Stimulated activated naive CD8-positive, alpha-beta T cell treated with anti-CD3 and anti-CD28 coated beads, Interleukin-15, Interleukin-2, amounts not matched to agents 100 U/mL and 50 U/mL, for 24 hours (primary cell): ENCODE data around the gene ATXN7L2.

Experiments used
- ATAC-seq: fragments of 150-1000 bp; cut with Tn5 transposase; one replicate; pipeline ENCODE4 v1.10.0; 2021
- DNase-seq: peaks from one replicate; pipeline ENCODE4 v3.0.0; 2021

ATXN7L2 gene

DNA sequence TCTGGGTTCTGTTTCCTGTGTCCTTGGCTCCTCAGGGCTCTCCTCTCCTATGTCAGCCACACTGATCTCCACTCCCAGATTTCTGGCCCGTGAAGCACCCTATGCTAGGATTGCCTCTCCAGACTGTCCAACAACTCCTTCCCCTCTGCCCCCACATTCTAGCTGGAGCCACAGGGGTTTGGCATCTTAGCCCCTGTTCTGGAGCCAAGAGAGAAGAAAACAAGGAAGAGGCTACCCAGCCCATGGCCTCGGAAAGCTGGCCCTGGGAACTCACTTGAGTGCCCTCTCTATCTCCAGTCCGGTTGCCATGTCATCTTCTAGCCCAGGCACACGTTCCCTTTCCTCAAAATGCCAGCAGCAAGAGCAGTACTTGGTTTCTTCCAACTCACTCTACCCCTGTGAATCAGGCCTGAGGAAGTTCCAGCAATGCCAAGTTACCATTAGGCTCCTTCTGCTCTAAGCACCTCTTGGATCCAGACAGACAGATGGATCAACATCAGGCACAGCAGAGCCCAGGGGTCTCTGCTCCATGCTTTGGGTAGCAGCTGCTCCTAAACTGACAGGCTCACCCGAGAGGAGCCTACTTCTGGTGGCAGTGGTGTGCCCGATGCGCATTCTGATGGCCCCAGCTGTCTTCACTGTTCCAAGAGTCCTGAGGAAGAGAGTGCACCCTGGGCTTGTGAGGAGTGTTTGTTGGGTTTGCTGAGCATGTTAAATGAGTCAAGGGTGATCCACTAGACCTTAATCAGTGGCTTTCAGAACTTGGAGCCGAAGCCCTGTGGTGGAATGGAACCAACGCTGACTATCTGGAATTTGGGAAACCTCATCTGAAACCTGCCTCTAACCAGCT lies 44.4 kb downstream of the ATXN7L2 start:
- ATAC-seq = no peak
- DNase-seq = no peak

- ATAC-seq (no peak), DNase-seq (no peak)
These were observed 45.0 kb downstream of the ATXN7L2 start for GRCh38 chr1:109528712-109529111.

- no peak for DNase-seq
- no peak for ATAC-seq
These were observed 46.3 kb downstream of the ATXN7L2 start for GRCh38 chr1:109529881-109530456.

DNA sequence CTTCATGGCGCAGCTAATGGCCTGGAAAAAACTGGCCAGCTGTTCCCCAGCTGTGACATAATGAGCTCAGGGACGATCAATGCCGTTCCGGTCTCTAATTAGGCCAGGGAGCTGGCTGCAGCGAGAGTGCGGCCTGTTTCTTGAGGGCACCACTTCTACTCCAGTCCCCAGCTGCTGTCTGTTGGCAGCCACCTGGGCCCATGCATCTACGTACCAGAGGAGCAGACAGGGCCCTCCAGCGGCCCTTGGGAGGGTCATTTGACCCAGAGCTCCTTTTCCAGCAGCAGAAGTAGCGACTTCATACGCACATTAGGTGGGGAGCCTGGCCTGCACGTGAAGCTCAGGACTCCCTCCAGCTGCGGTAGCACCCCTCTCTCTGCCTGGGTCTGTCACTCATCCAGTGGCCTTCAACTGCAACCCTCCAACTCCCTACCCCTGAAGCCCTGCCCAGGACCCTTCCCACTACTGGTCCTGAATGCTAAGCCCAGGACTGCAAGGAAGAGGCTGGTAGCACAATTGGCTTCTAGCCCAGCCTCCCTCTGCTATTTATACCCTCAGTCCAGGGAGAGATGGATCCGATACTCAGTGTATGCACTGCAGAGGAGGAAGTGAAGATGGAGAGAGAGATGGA lies 46.9 kb downstream of the ATXN7L2 start:
- DNase-seq (no peak), ATAC-seq (no peak)

DNA sequence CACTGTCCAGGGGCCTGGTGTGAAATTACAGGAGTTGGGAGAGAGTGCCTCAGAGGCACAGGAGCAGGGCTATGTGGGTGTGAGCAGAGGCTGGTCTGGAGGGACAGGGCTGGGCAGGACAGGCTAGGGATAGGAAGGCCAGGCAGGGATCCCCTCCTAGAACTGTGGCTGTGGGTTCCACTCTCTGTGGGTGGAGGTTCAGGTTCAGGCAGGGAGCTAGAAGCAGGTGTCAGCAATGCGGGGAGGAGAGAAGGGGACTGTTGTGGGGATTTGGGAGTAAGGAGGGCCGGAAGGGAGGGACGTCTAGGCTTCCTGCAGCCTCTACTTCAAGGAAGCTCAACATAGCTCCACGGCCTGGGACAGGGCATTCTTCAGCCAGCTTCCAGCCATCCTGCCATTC lies 47.7 kb downstream of the ATXN7L2 start:
- ATAC-seq (no peak), DNase-seq (no peak)

DNA sequence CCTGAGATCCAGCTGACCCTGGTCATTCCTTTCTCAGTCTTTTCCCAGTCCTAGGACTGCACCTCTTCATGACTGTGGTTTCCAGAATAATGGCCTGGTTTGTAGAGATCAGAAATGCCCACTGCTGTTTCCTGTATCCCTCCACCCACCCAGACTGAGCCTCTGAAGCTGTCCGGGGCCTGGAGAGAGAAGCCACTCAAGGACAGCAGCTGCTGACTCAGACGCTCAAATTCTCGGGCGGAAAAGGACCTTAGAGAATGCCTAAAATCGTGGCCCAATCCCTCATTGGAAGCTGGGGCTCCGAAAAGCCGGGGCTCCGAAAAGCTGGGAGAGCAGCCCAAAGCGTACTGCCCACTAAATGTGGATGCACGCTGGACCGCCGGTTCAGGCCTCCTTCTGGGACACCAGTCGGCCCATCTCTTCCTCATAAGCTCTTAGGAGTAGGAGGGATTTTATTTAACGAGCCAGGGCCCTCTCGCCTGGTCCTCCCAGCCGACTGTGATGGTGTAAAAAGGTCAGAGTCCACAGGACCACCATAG lies 48.2 kb downstream of the ATXN7L2 start:
- ATAC-seq (no peak), DNase-seq (no peak)

GRCh38 chr1:109532365-109533136 lies 48.8 kb downstream of the ATXN7L2 start:
- ATAC-seq (peak; percentile 91), DNase-seq (peak; percentile 94)

GRCh38 chr1:109534307-109534858 lies 50.7 kb downstream of the ATXN7L2 start:
- ATAC-seq = no peak
- DNase-seq = no peak

DNA sequence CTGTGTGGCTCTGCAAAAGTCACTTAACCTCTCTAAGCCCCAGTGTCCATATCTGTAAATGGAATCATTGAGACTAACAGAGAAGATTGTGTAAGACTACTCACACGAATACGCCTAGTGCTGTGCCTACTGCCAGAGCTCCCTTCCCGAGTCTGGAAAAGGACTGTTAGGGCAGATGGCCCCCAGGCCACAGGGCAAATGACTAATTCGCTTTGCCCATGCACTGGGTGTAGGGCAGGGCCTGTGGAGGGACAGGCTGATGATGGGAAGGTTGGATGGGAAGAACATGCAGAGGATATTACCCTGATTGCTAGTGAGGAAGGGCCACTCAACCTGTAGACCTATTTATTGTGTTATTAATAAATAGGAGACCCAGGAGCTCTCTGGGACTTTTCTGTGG lies 51.8 kb downstream of the ATXN7L2 start:
- ATAC-seq = no peak

DNA sequence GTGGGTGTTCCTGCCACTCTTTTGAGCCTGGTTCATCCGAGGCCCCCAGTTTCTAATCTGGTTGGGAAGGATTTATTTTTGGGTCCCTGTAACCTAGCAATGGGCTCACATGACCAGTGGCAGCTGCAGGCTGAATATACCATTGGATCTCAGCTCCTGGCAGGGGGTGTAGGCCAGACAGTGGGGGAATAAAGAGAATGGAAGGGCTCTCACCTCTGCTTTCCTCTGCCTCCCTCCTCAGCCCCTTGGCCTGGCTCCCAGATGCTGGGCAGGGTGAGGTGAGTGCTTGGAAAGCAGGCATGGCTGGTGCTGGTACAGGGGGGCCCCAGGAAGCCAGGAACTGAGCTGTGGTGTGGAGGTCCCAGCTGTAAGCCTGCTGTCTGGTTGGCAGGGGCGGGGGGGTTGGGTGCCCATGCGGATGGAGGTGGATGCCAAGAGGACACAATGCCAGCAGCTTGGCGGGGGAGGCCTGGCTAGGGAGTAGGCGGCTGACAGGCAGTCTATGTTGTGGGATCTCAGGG lies 52.3 kb downstream of the ATXN7L2 start:
- ATAC-seq (no peak), DNase-seq (no peak)

More for the DNA sequence above, 51.8 kb downstream of the ATXN7L2 start:
- no peak for DNase-seq

DNA sequence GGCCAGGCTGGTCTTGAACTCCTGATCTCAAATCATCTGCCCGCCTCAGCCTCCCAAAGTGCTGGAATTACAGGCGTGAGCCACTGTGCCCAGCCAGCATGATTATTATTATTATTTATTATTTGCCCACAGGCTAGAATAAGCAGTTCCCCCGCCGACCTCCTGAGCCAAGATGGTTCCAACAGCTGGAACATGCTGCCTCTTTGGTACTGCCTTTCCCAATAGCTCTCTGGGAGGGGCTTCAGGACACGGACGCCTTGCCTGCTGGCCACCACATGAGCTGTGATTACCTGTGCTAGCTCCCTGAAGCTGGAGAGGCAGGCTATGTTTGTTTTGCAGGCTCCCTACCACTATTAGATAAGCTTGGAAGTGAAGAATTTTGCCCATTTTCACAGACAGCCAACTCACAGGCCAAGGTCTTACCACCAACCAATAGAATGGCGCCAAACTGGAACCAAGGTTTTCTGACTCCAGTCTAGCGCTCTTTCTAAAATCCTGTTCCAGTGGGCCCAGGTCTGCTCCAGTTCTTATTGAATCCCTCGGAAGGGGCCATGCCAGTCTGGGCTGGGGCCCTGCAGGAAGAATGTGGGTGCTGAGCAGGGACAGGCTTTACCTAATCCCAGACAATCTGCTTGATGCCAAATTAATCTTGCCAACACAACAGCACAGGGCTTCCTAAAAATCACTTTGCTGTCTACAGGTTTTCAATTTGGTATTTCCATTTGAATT lies 53.9 kb downstream of the ATXN7L2 start:
- DNase-seq (no peak), ATAC-seq (no peak)

DNA sequence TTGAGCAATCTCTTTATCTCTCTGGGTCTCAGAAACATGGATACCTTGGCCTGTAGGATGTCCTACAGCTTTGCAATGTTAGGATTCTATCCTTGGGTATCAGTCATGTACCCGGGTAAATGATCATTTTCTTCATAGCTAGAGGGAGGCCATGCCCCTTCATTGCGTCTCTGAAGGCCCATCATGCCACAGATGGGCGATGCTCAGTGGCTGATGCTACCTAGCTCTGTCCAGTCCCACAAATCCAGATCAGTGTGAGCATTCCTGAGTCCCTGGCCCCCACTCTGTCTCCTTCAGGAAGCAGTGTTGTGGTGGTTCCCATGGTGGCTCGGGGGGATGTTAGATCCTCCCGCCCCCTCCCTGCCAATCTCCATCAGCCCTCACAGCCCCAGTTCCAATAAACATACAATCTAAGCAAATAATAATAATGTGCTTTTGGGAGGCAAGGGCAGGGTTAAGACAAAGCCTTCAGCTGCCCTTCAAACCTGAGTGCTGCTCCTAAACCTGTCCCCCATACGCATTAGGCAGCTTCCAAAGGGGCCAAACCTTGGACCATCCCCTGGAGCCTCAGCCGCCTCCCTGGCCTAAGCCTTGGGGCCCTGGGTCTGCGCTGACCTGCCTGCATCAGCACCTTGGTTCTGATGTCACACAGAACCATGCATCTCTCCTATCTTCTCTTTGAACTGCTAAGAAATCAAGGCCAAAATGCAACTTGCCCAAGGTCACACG lies 55.3 kb downstream of the ATXN7L2 start:
- ATAC-seq = no peak
- no peak for DNase-seq

- ATAC-seq (no peak), DNase-seq (no peak)
These were observed 56.0 kb downstream of the ATXN7L2 start, which contains the start of gene GPR61 for GRCh38 chr1:109539676-109540075. TSS of gene GPR61 (plus strand) at chr1:109539872. CDS start at chr1:109543023, 3,151 bp downstream.

- no peak for ATAC-seq
- DNase-seq = no peak
These were observed 57.4 kb downstream of the ATXN7L2 start for GRCh38 chr1:109541102-109541501.
